ENCODE data around the gene SUGCT.

SUGCT gene

DNA sequence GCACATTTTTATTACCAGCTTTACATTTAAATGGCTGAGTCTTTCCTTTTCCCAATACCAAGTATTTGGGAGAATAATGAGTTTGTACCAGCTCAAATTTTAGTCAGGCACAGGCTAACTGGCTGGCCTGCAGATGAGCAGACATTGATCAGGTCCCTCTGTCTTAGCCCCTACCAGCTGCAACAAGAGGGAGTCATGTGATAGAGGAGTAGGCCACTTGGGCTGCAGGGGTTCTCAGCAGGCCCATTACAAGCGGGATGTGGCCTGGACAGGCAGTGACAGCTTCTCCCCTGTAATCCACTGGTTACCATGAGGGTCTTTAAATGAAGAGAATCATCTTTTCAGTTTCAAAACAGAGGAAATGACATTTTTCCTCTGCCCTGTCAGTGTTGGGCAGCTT, 283.6 kb downstream of the SUGCT start:
- H3K4me3 ChIP-seq (ENCODE audit: low read depth, low read length): no peak overlapping the region
- no peak overlapping the region for H3K4me2 ChIP-seq (ENCODE audit: low read length)

DNA sequence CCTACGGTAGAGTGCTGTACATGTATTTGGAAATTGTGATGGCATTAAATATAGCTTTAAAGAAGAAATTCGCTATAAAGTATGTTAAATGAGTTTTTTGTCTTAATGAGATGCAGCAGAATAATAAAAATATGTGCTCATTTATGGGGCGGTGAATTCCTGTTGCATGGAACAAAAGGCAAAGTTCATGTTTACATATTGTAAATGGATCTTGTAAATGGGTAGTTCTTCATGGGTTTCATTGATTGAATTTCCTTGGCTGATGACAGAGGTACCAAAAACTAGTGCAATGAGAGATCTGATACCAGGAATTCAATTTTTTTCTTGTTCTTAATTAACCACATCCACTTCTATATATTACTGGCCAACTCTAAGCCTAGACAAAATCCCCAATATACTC, 284.2 kb downstream of the SUGCT start:
- Histone ChIP-seq H3K9ac (no peak overlapping the region), H2AFZ (no peak overlapping the region), H3K4me1 (no peaks in the 10 kb centered on the region), H3K4me2 (ENCODE audit: low read length) (no peak overlapping the region), H3K9me3 (ENCODE audit: control insufficient read depth, low read length) (no peaks in the 10 kb centered on the region), H3K36me3 (ENCODE audit: control insufficient read depth, insufficient read depth, low read length) (no peaks in the 10 kb centered on the region), H3K79me2 (no peaks in the 10 kb centered on the region), H3K4me3 (ENCODE audit: low read depth, low read length) (no peak overlapping the region), H3K27ac (no peak overlapping the region), H3K27me3 (ENCODE audit: control insufficient read depth, insufficient read depth, low read length) (no peaks in the 10 kb centered on the region)
- TF ChIP-seq, protein P1, sequence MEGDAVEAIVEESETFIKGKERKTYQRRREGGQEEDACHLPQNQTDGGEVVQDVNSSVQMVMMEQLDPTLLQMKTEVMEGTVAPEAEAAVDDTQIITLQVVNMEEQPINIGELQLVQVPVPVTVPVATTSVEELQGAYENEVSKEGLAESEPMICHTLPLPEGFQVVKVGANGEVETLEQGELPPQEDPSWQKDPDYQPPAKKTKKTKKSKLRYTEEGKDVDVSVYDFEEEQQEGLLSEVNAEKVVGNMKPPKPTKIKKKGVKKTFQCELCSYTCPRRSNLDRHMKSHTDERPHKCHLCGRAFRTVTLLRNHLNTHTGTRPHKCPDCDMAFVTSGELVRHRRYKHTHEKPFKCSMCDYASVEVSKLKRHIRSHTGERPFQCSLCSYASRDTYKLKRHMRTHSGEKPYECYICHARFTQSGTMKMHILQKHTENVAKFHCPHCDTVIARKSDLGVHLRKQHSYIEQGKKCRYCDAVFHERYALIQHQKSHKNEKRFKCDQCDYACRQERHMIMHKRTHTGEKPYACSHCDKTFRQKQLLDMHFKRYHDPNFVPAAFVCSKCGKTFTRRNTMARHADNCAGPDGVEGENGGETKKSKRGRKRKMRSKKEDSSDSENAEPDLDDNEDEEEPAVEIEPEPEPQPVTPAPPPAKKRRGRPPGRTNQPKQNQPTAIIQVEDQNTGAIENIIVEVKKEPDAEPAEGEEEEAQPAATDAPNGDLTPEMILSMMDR (IDR thresholded peaks at IDR 0.05): no peak

More for the DNA sequence above, 283.6 kb downstream of the SUGCT start:
- H3K27me3 ChIP-seq (ENCODE audit: control insufficient read depth, insufficient read depth, low read length): no peaks in the 10 kb centered on the region
- TF ChIP-seq, protein P1 (IDR thresholded peaks at IDR 0.05): no peak
- H2AFZ ChIP-seq: no peak overlapping the region
- no peaks in the 10 kb centered on the region for H3K9me3 ChIP-seq (ENCODE audit: control insufficient read depth, low read length)
- no peak overlapping the region for H3K9ac ChIP-seq
- no peaks in the 10 kb centered on the region for H3K36me3 ChIP-seq (ENCODE audit: control insufficient read depth, insufficient read depth, low read length)
- H3K4me1 ChIP-seq: no peaks in the 10 kb centered on the region
- no peak overlapping the region for H3K27ac ChIP-seq
- H3K79me2 ChIP-seq: no peaks in the 10 kb centered on the region

DNA sequence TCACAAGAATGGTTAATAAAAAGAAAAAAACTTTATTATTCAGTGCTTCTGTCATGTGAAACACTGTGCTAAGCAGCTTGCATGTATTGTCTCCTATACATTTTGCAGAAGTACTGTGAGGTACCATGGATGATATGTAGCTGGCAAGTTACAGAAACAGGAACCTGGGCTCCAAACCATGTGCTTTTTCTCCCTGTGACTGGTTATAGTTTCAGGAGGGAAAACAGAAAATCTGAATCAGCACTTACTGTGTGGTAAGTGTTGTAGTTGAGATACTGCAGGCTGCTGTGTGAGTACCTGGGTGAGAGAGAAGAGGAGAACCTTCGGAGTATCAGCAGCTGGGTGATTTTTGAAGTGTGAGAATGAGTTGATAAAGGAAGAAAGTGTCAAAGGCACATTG, 285.0 kb downstream of the SUGCT start:
- no peak overlapping the region for H2AFZ ChIP-seq
- no peak overlapping the region for H3K27ac ChIP-seq
- no peaks in the 10 kb centered on the region for H3K4me1 ChIP-seq
- H3K27me3 ChIP-seq (ENCODE audit: control insufficient read depth, insufficient read depth, low read length): no peaks in the 10 kb centered on the region
- no peak overlapping the region for H3K9ac ChIP-seq
- no peaks in the 10 kb centered on the region for H3K9me3 ChIP-seq (ENCODE audit: control insufficient read depth, low read length)
- no peak overlapping the region for H3K4me3 ChIP-seq (ENCODE audit: low read depth, low read length)
- H3K4me2 ChIP-seq (ENCODE audit: low read length): no peak overlapping the region
- TF ChIP-seq, protein P1 (IDR thresholded peaks at IDR 0.05): no peak
- H3K79me2 ChIP-seq: no peaks in the 10 kb centered on the region
- no peaks in the 10 kb centered on the region for H3K36me3 ChIP-seq (ENCODE audit: control insufficient read depth, insufficient read depth, low read length)

DNA sequence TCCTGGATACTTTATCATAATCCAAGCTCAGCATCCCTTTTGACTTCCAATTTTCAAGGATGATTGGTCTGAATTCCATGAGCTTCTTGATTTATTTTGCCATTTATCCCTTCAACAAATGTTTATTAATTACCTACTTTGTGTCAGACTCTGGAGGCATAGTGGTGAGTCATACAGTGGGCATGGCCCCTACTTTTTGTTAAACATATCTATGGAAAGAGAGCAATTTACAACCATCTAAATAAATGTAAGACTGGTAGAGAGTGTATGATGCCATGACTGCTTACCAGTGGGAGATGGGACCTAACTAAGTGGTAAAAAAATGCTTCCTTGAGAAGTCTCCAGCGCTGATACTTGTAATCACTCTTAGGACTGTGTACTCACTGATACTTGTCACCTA, 286.6 kb downstream of the SUGCT start:
- Histone ChIP-seq H3K4me1 (no peaks in the 10 kb centered on the region), H3K4me3 (ENCODE audit: low read depth, low read length) (no peak overlapping the region), H3K27ac (no peak overlapping the region), H3K4me2 (ENCODE audit: low read length) (no peak overlapping the region), H2AFZ (no peak overlapping the region), H3K9me3 (ENCODE audit: control insufficient read depth, low read length) (no peaks in the 10 kb centered on the region), H3K36me3 (ENCODE audit: control insufficient read depth, insufficient read depth, low read length) (no peaks in the 10 kb centered on the region), H3K27me3 (ENCODE audit: control insufficient read depth, insufficient read depth, low read length) (no peaks in the 10 kb centered on the region), H3K79me2 (no peaks in the 10 kb centered on the region), H3K9ac (no peak overlapping the region)
- TF ChIP-seq, protein P1 (IDR thresholded peaks at IDR 0.05): no peak

DNA sequence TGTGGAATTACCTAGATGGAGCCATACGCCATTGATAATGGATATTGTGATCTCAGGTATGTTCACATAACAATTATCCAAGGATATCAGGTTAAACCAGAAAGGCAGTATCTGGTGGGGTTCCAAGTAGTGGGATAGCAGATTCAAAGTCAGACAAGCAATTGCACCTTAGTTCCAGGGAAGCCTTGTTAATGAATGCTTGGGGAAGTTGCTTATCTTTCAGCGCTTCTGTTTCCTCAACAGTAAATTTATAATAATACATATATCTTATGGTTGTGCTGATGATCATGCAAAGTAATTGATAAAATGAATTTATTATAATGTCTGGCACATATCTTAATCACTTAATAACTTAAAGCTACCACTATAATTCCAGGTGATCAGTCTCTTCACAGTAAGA, 290.9 kb downstream of the SUGCT start:
- H3K4me3 ChIP-seq (ENCODE audit: low read depth, low read length): no peak overlapping the region
- no peaks in the 10 kb centered on the region for H3K4me1 ChIP-seq
- H3K27ac ChIP-seq: no peak overlapping the region
- H3K36me3 ChIP-seq (ENCODE audit: control insufficient read depth, insufficient read depth, low read length): no peaks in the 10 kb centered on the region
- no peak overlapping the region for H2AFZ ChIP-seq
- no peak overlapping the region for H3K9ac ChIP-seq
- H3K79me2 ChIP-seq: no peaks in the 10 kb centered on the region
- TF ChIP-seq, protein P1 (IDR thresholded peaks at IDR 0.05): no peak
- no peaks in the 10 kb centered on the region for H3K27me3 ChIP-seq (ENCODE audit: control insufficient read depth, insufficient read depth, low read length)
- H3K9me3 ChIP-seq (ENCODE audit: control insufficient read depth, low read length): no peaks in the 10 kb centered on the region
- H3K4me2 ChIP-seq (ENCODE audit: low read length): no peak overlapping the region

All from parathyroid adenoma (tissue), 2 donors.